Tibial nerve (tissue), 3 donors: Measurements from ENCODE around the gene CDCA5.

Experiments used
- CTCF ChIP-seq, 5 experiments: fragments of 200-600 bp in 3 of 5; fragments of 450-650 bp in 2 of 5; sonication (generic) in 3 of 5; IDR thresholded peaks; one replicate each; pipeline ENCODE4 v1.5.1; 2016 to 2019; ENCODE audit warnings: antibody characterized with exemption in 5 of 5, mild to moderate bottlenecking in 3 of 5, moderate library complexity in 2 of 5
- POLR2A ChIP-seq, 2 donors: fragments of 450-650 bp; IDR thresholded peaks; one replicate each; pipeline ENCODE4 v1.6.1; 2017; ENCODE audit warnings: antibody characterized with exemption in 2 of 2, mild to moderate bottlenecking in 2 of 2, moderate library complexity in 2 of 2

GRCh38 chr11:65036931-65037330 lies 46.9 kb downstream of the CDCA5 start:
- TF ChIP-seq CTCF (IDR thresholded peaks at IDR 0.05) = no peak
- no peak for TF ChIP-seq POLR2A (IDR thresholded peaks at IDR 0.05)
